M059J (cell line): ENCODE measurements around the gene ALG2. TPM values are rescaled to one million over a fixed set of nuclear protein-coding genes. Genes with fewer than 3 reads are reported as not detected.
"Not testable (repeated sequence)": the region's sequence is repeated elsewhere in the genome, so short reads cannot be mapped to it uniquely, and the experiment has no call there.

Experiments
- DNase-seq: peaks from one replicate; pipeline ENCODE4 v3.0.0-alpha.2; 2012; ENCODE audit warnings: low read depth
- total RNA-seq: library from RNA; depleted of rRNA; stranded (reverse); fragments of >200 nt; shearing (Covaris generic); gene quantifications from 2 replicates; pipeline ENCODE4 v1.2.3, GENCODE V29; 2014

Gene ALG2
- total RNA-seq, 1 experiment from 2014 or later = 76.9 TPM

DNA sequence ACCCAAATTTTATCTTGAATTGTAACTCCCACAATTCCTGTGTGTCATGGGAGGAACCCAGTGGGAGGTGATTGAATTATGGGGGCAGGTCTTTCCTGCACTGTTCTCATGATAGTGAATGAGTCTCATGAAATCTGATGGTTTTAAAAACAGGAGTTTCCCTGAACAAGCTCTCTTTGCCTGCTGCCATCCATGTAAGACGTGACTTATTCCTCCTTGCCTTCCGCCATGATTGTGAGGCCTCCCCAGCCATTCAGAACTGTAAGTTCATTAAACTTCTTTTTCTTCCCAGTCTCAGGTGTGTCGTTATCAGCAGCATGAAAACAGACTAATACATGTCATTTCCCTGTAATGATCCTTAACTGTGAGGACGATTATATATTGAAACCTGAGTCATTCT, 16.1 kb upstream of the ALG2 start:
- not testable (repeated sequence) for DNase-seq

DNA sequence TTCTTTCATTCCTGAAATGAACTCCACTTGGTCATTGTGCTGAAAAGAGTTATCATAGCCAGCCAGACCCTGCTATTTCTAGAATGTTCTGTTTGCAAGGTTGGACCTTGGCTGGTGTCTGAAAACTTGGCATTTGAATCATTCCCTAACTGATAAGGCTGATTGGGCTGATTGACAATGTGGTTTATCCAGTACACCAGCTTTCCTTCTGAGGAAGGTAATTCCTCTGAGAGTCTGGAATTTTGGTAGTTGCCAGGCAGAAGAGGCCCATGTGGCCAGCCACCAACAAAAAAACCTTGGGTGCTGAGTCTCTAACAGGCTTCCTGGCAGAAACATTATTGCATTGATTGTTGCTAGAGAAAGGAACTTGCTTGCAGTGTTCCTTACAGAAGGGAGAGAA, 15.6 kb upstream of the ALG2 start:
- no peak for DNase-seq

DNA sequence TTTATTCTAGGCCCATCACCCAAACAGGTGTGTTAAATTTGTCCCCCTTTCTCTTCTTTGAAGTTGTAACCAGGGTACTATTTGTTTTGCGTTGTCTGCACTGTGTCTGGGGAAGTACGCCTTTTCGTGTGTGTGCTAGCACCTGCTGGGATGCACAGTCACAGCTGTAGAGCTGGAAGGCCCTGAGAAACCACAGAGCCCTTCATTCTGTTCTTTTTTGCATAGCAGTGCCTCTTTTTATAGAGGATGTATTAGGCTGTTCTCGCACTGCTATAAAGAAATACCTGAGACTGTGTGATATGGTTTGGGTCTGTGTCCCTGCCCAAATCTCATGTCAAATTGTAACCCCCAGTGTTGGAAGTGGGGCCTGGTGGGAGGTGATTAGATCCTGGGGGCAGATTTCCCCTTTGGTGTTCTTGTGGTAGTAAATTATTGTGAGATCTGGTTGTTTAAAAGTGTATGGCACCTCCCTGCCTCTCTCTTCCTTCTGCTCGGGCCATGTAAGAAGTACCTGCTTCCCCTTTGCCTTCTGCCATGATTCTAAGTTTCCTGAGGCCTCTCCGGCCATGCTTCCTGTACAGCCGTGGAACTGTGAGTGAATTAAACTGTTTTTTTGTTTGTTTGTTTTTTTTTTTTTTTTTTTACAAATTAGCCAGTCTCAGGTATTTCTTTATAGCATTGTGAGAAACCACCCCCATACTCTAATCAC, 14.3 kb upstream of the ALG2 start:
- no peak for DNase-seq

DNA sequence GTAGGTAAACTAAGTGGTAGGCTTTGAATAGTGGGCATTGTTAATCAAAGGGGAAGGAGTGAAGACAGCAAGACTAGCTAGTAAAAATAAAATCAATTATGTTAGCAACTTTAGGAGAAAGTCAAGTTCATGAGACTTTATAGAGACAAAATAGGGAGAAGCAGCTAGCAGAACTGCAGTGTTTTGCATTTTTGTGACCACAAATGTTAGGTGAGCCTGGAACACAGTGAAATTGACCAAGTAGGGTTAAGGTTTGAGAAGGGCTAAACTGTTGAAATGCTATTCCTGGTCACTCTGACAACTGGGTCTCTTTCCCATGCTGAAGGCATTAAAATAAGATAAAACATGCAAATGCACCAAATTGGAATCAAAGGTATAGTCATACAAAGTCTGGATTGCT, 13.3 kb upstream of the ALG2 start:
- DNase-seq = no peak

DNA sequence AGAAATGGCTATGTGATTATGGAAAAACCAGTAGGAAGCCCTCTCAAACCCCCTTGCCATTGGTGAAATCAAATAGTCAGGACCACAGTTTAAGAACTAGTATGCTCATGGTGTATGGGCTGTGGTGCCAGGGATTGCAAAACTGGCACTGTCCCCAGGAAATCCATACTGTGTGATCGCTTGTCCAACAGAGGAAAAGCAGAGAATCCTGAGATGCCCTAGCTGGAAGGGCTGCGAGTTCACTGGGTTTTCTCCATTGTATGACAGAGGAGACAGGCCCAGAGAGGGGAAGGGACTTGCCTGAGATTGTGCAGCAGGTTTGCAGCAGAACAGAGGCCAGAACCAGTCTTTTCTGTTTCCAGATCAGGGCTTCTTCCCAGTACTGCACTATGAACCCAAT, 12.9 kb upstream of the ALG2 start:
- no peak for DNase-seq

DNA sequence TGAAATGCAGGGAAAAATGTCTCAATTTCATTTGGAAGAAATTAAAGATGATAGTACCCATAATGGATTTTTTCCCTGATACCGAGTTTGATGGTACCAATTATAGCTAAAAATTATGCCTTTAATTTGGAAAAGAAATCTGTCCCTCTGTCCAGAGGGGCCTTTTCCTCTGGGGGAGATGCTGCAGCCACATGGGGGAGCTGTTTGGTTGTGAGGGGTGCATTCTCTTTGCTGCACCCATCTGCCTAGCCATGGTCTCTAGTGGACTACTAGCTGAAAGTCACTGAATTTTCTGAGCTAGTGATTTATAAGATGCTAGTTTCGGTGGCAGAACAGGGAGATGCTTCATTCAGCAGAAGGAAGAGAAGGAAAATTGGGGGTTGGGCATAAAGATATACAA, 10.0 kb upstream of the ALG2 start:
- DNase-seq = peak; percentile 19

DNA sequence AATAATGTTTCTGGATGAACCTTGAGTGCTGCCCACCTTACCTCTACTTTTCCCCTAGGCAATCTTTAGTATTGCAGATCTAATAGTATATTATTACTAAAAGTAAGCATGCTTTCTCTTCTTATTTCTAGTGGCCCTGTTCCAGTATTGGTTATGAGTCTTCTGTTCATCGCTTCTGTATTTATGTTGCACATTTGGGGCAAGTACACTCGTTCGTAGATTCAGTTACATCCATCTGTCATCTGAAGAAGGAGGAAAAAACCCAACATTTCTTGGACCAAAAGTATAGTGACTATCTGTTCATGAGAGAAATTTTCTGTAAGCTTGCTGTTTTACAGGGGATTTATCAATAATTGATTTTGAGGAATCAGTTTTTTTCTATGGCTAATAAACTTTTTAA, 8.5 kb upstream of the ALG2 start:
- no peak for DNase-seq

DNA sequence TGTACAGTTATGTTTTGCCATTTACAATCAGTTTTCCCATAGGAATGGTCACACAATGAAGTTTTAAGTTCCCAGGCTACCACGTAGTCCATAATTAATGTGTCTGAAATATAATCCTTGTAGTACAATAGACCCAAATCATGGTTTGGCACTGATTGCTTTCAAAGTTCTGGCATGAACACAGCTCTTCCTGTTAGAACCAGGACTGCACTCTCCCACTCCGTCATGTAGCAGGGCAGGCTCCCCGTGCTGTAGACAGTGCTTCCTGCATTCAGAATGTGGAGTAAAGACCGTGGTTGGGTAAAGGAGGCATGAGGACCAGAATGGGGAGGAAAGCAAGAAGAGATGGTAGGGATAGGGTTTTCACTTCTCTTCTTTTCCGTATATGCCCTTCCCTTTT, 4.3 kb upstream of the ALG2 start:
- no peak for DNase-seq

DNA sequence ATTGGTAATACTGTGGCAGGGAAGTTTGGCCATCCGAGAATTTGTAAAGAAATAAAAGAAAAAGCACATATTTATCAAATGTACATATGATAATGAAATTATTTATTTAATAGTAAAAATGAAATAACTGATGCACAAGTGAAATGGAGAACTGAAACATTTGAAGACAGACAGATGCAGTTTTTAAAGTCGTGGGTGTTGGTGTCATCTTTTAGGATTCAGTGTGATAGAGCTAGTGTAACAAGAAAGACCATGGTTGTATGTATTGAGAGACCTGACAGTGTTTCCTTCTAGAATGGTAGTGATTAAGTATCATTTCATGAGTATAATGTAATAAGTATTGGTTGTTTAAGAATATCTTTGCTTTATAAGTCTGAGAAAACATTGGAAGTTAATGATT, 2.7 kb upstream of the ALG2 start:
- no peak for DNase-seq

DNA sequence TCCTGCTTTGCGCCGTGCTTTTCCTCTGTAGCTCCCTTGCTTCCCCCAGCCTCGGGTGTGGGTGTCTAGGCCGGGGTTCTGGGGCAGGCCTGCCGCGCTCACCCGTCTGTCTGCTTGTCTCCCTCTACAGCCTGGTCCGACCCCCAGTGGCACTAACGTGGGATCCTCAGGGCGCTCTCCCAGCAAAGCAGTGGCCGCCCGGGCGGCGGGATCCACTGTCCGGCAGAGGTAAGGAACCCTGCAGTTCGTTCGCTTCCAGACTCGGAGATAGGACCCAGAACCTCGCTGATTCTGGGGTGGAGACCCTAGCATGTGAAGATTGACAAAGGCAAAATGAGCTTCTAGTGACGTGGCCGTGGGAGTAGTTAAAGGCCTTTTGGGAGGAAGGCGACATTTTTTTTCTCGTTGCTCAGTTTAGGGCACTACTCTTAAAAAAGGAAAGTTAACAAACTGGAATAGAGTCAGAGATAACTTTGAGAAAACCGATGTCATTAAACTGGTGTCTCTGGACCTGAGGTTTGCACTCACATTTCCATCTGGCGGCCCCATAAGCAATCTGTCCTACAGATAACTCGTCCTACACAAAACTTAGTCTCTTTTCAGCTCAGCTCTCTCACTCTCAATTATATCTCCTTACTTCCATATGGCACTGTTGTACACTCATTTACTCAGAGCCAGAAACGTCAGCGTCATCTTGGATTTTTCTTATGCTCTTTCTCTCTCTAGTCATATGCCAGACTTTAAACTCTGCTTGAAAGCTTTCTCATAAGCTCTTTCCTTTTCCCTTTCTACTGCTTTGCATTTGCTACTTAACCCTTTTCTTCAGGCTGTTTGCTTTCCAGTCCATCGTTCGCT, 901 bp upstream of the ALG2 start:
- DNase-seq = no peak

DNA sequence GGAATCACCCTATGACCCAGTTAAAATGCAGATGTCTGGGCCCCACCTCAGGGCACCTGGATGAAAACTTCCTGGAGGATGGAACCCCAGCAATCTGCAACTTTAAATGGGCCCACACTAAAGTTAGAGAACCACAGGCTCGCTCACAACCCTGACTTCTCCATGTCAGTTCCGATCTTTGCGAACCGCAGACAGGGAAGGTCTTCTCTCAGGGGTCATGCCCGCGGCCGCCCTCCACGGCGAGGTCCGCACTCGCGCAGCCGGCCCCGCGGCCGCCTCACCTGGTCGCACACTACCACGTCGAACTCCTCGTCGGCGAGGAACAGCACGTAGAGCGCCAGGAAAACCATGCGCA, 499 bp downstream of the ALG2 start:
- DNase-seq = no peak

DNA sequence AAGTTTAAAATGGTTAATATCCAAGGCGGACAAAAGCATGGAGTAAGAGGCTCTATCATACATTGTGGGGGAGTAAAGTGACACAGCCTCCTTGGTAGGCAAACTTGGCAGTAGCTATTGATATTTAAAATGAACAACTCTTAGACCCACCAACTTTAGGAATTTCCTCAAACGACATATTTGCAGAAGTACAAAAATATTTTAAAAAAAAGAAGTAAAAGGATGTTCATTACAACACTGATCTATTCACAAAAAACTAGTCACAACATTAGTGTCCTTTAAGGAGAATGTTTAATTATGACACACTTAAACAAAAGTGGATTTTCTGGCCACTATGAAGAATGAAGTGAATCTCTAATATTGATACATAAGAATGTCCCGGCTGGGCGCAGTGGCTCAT, 1.7 kb downstream of the ALG2 start:
- no peak for DNase-seq

DNA sequence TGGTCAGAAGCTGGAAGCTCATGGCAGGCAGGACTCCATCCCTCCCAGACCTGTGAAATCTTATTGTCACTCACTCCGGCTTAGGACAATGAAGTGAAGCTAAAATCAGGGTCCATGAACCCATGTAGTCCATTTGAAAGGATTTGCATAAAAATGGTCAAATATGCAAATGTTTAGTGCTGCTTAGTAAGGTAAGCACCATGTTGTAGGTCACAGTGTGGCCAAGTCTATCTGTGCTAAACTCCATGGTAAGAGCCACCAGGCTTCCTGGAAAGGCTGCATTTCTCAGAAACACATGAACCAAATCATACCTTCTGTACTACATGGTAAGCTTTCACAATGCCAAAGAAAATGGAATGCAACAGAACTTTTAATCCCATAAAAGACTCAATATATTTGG, 5.7 kb downstream of the ALG2 start:
- no peak for DNase-seq

DNA sequence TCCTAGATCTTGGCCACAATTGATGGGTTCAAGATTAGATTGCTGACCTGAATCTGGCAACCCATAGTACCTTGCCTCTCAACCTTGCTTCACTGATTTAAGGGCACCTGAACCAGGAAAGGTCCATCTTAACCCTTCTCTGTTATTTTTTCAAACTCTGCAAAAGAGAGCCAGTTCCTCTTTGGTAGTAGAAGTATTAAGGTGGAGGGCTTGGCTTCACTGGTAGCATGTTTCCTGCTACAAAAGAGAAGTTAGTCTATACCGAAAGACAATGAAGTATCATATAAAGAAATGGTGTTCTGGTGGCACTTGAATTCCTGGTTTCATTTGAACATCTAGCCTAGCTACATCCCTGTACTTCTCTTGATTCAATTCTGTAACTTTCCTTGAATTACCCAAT, 8.5 kb downstream of the ALG2 start:
- DNase-seq = no peak

DNA sequence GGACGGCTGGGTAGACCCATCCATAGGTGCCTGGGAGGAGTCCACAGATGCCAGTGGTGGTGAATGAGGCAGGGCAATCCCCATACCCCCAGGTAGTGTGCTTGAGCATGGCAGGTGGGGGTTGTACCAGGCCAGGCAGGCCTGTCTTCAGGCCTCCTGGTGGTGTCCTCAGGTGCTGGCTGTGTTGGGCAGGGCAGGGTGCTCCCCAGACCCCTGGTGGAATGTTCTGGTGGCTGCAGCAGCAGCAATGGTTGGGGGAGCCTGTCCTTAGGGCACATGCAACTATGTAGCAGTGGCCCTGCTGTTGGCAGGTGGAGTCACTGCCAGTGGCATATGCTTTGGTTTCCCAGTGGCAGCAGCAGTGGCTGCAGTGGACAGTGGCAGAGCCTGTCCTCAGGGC, 10.0 kb downstream of the ALG2 start:
- DNase-seq = no peak

DNA sequence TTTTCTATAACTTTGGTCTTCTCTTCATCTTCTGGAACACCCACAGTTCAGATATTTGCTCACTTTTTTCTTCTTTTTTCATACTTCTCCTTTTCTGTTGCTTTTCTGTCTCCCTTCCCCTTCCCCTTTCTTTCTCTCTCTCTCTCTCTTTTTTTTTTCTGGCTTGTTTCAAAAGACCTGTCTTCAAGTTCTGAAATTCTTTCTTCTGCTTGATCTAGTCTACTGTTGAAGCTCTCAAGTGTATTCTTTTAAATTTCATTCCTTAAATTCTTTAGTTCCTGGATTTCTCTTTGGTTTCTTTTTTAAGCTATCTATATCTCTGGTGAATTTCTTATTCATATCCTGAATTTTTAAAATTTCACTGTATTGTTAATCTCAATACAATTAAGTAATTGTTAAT, 11.2 kb downstream of the ALG2 start:
- DNase-seq = no peak

DNA sequence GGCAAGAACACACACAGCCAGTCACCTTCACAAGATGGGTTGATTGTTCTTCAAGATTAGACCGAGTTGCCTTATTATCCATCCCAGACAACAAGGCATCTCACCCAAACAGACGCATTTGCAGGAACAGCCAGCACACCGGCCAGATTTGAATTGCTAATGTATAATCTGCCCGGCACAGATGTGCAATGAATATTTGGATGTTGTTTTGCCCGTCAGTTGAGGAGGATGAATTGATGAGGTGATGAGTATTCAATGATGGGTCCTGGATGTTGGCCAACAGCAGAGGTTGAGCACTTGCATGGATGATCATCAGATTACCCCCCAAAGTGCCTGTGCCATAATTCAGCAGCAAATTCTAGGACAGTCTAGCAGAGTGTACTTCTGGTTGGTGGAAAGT, 20.1 kb downstream of the ALG2 start:
- no peak for DNase-seq

DNA sequence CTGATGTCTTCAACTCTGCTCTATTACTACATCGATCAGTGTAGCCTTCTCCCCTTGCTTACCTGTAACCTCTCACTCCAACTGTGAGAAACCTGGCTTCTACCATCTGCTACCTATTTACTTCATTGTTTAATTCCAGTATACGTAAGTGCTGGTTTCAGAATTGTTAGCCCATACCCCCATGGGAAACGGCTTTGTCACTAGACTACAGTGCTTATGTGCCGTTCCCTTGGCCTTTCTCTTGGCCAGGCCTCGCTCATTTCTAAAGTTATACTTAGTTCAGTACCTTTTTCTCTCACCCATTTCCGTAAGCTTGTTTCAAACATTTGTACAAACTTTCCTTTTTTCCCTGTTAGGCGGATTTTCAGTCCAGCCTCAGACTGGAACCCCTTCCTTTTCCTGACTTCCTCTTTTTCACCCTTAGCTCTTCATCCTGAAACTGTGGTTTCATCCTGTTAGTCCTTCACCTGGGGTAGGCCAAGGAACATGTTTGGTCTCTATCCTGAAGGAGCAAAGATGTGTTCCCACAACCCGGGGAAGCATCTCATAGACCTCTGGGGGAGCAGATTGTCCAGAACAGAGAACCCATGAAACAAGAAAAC, 21.7 kb downstream of the ALG2 start:
- DNase-seq = no peak

DNA sequence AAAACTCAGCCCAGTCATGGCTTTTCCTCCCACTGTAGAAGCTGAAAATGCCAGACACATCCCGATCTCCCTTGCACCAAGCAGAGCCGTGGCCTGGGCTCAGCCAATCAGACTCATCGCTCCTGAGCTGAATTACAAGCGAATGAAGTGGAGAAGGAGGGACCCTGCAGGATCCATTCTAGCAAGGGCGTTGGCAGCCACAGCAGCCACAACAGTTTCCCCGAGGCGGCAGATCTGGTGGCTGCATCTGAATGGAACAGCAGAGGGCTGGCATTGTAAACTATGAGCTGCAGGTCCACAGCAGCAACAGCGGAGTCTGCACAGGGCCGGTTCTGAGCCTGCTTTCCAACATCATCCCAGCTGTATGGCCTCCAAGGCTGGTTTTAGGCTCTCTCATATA, 23.8 kb downstream of the ALG2 start:
- DNase-seq = peak; percentile 27

DNA sequence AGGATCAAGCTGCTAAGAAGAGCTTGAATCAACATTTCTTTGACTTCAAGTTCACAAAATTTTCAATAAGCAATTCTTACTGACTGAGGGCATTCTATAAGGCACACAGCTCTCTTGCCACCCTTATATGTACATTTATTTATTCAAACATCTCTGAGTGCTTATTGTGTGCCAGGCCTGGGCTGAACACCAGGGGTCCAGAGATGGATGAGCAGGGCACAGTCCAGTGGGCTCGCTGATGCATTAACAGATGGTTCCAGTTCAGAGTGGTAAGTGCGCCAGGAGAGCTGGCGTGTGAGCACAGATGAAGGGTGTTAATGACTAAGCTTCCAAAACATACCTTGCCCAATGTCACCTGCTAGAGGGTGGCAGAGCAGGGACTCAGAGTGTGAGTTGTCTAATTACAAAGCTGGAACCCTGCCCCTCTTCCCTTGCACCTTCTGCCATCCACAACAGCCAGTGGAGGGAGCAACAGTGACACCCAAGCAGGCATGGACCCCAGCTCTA, 24.6 kb downstream of the ALG2 start:
- no peak for DNase-seq

DNA sequence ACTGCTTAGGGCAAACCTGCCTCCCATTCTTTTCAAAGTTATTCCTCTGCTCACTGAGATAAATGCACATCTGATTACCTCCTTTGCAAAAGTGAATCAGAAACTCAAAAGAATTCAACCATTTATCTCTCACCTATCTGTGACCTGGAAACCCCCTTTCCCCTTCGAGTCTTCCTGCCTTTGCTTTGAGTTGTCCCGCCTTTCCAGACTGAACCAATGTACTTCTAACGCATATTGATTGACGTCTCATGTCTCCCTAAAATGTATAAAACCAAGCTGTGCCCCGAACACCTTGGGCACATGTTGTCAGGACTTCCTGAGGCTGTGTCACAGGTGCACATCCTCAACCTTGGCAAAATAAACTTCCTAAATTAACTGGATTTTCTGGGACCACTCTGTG, 25.3 kb downstream of the ALG2 start:
- not testable (repeated sequence) for DNase-seq

DNA sequence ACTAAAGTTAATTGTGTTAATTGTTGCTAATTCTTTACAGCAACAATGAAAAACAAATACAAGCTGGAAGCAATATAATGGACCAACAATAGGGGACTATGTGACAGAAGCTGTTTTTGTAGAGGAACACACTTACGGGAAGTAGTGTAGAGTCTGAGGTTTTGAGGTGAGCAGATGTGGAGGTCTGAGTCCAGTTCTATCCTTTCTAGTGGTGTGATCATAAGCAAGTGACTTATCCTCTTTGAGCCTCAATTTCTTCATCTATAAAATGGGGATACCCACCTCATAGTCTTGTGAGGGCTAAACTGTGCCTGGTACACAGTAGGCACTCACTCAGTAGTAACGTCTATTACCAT, 28.3 kb downstream of the ALG2 start:
- DNase-seq = no peak
